Activated CD4-positive, alpha-beta T cell treated with anti-CD3 and anti-CD28 coated beads, Interleukin-2, Interleukin-6, amounts not matched to agents 100 ng/mL and 50 ng/mL, durations not matched to agents 16 hours and 8 hours (primary cell): ENCODE measurements around the gene DDX52.
"Not testable (repeated sequence)": the region's sequence is repeated elsewhere in the genome, so short reads cannot be mapped to it uniquely, and the experiment has no call there.

Source experiments
- DNase-seq: peaks from one replicate; pipeline ENCODE4 v3.0.0-alpha.2; 2020

Gene DDX52

GRCh38 chr17:37643118-37643766, at the start of gene DDX52:
TSS of gene DDX52 (minus strand) at chr17:37643446. CDS start at chr17:37643420, 26 bp downstream.
- peak; percentile 93 for DNase-seq

GRCh38 chr17:37691807-37692206, 48.6 kb upstream of the DDX52 start:
- DNase-seq = no peak

- DNase-seq = no peak
These were observed 46.1 kb upstream of the DDX52 start for GRCh38 chr17:37689317-37689716.

- no peak for DNase-seq
These were observed 40.3 kb upstream of the DDX52 start for GRCh38 chr17:37683454-37683984.

- no peak for DNase-seq
These were observed 38.8 kb upstream of the DDX52 start for GRCh38 chr17:37682007-37682406.

- not testable (repeated sequence) for DNase-seq
These were observed 36.7 kb upstream of the DDX52 start for GRCh38 chr17:37679995-37680394.

GRCh38 chr17:37678036-37678435, 34.8 kb upstream of the DDX52 start:
- no peak for DNase-seq

- no peak for DNase-seq
These were observed 33.8 kb upstream of the DDX52 start for GRCh38 chr17:37677021-37677420.

- DNase-seq = no peak
These were observed 33.1 kb upstream of the DDX52 start for GRCh38 chr17:37676115-37676925.

GRCh38 chr17:37674511-37674910, 31.3 kb upstream of the DDX52 start:
- no peak for DNase-seq

- DNase-seq = no peak
These were observed 30.1 kb upstream of the DDX52 start for GRCh38 chr17:37673386-37673785.

- DNase-seq = no peak
These were observed 29.4 kb upstream of the DDX52 start for GRCh38 chr17:37672548-37673078.

GRCh38 chr17:37671824-37672547, 28.7 kb upstream of the DDX52 start:
- DNase-seq = no peak

GRCh38 chr17:37671028-37671823, 28.0 kb upstream of the DDX52 start:
- DNase-seq = no peak

- DNase-seq = no peak
These were observed 23.8 kb upstream of the DDX52 start for GRCh38 chr17:37667039-37667438.

- DNase-seq = no peak
These were observed 21.0 kb upstream of the DDX52 start for GRCh38 chr17:37664214-37664613.

- no peak for DNase-seq
These were observed 19.1 kb upstream of the DDX52 start for GRCh38 chr17:37662353-37662752.

GRCh38 chr17:37661400-37662014, 18.3 kb upstream of the DDX52 start:
- DNase-seq = no peak

- DNase-seq = no peak
These were observed 16.7 kb upstream of the DDX52 start for GRCh38 chr17:37659925-37660324.

GRCh38 chr17:37657202-37657601, 14.0 kb upstream of the DDX52 start:
- no peak for DNase-seq

- no peak for DNase-seq
These were observed 8.6 kb upstream of the DDX52 start for GRCh38 chr17:37651849-37652248.
